B cell (primary cell): ENCODE data around the gene USP6NL.

Source experiments
- EZH2 ChIP-seq: IDR thresholded peaks from 2 replicates; pipeline ENCODE4 v1.6.1; 2012; ENCODE audit warnings: borderline replicate concordance, low read depth, mild to moderate bottlenecking, moderate library complexity, low read length; ENCODE audit not compliant: insufficient read depth, poor library complexity, severe bottlenecking
- TF ChIP-seq, protein P1 (sequence below): fragments of 200-600 bp; IDR thresholded peaks from one replicate; pipeline ENCODE4 v1.8.0; 2022; ENCODE audit warnings: antibody characterized with exemption, mild to moderate bottlenecking

DNA sequence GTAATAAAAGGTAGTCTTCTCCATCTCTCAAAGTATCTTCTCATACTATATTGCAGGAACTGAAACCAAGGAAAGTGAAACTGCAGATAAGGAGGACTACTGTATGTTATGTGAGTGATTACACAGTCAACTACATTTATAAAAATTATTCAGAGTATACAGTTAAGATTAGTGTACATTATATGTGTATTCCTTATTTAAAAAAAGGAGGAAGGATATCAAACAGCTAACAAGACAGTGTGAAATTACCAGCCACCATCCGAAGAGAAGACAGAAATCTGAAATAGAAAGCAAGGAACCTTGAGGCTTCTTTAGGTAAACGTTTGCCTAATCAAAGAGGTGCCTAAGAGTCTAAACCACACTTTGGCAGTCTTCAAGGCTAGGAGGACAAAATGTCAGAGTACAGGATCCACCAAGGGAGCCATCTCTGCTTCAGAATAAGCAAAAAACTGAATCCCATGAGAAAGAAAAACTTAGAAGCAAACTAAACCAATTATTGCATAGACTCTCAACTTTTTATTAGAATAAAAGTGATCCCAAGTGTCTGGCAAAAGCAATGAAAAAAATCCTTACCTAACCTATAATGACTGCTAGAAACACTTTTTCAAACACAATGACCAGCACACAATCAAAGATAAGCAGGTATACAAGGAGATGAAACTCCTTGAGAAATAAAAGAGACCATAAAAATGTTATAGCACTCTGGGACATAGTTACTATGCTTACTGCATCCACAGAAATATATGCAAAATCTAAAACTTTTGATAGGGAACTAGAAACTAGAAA, 6.4 kb downstream of the USP6NL start:
- TF ChIP-seq, protein P1, sequence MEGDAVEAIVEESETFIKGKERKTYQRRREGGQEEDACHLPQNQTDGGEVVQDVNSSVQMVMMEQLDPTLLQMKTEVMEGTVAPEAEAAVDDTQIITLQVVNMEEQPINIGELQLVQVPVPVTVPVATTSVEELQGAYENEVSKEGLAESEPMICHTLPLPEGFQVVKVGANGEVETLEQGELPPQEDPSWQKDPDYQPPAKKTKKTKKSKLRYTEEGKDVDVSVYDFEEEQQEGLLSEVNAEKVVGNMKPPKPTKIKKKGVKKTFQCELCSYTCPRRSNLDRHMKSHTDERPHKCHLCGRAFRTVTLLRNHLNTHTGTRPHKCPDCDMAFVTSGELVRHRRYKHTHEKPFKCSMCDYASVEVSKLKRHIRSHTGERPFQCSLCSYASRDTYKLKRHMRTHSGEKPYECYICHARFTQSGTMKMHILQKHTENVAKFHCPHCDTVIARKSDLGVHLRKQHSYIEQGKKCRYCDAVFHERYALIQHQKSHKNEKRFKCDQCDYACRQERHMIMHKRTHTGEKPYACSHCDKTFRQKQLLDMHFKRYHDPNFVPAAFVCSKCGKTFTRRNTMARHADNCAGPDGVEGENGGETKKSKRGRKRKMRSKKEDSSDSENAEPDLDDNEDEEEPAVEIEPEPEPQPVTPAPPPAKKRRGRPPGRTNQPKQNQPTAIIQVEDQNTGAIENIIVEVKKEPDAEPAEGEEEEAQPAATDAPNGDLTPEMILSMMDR = no peak
- TF ChIP-seq EZH2 = no peak
